K562 (cell line): Measurements from ENCODE around the gene WBP1. TPM values are rescaled to one million over a fixed set of nuclear protein-coding genes. Genes with fewer than 3 reads are reported as not detected.
A peak's percentile ranks its signal among the peaks of the same experiment; 100 is the strongest.

ENCODE experiments used
- ATAC-seq: fragments of 200-7000 bp; cut with Tn5 transposase; 3 replicates; pipeline ENCODE4 v1.9.1; 2020; ENCODE audit warnings: moderate library complexity
- BruUV-seq: library from RNA; stranded (reverse); fragments of 400-500 nt; replicated peaks from 2 replicates; lab custom pipeline; 2021; lab: Mats Ljungman, UMichigan
- CTCF ChIA-PET: fragments of 300-600 bp; formaldehyde crosslinking; extraction: SDS; loops from one replicate; lab custom pipeline; 2021; ENCODE audit warnings: low intra/inter-chr PET ratio; lab: Yijun Ruan, JAX
- POLR2A ChIA-PET: fragments of 300-600, 350-650 bp; sonication (Branson Sonifier 250); formaldehyde crosslinking; extraction: SDS; loops from one replicate; lab custom pipeline; 2021; ENCODE audit warnings: antibody characterized with exemption, inconsistent platforms; lab: Yijun Ruan, JAX
- DNase-seq, 4 experiments: peaks; one replicate each; pipeline versions ENCODE4 v3.0.0 to v3.0.0-alpha.2; 2011 to 2018; ENCODE audit warnings: low spot score in 3 of 4, mixed read lengths in 3 of 4; ENCODE audit errors: extremely low read depth in 1 of 4
- FAIRE-seq: peaks from 2 replicates; lab custom pipeline; 2011; peaks lifted over from hg19 to GRCh38; lab: Jason Lieb, UNC
- H2AFZ ChIP-seq: 2 replicates; pipeline ENCODE4 v1.6.0; 2011; ENCODE audit warnings: low read depth, low read length, control low read depth, inconsistent platforms
- H3K27ac ChIP-seq: fragments of 200-600 bp; 3 replicates; pipeline ENCODE4 v1.8.0; 2011; ENCODE audit warnings: low read depth, mild to moderate bottlenecking, control low read depth, inconsistent platforms, low read length, moderate library complexity, mixed read lengths; ENCODE audit errors: extremely low read depth
- H3K27me3 ChIP-seq, 2 experiments: fragments of 300-600 bp in 1 of 2; 2 replicates in 1 of 2; 3 replicates in 1 of 2; pipeline versions ENCODE4 v1.6.0 to v1.8.0; 2011; ENCODE audit warnings: inconsistent platforms in 2 of 2, low read length in 2 of 2, mild to moderate bottlenecking in 1 of 2, mixed read lengths in 1 of 2, moderate library complexity in 1 of 2; ENCODE audit not compliant: control insufficient read depth in 2 of 2, insufficient read depth in 2 of 2
- H3K36me3 ChIP-seq: fragments of 300-600 bp; 3 replicates; pipeline ENCODE4 v1.8.0; 2011; ENCODE audit warnings: mild to moderate bottlenecking, low read length, inconsistent platforms; ENCODE audit not compliant: control insufficient read depth, insufficient read depth
- H3K4me1 ChIP-seq, 2 experiments: fragments of 200-600 bp in 1 of 2; replicated peaks in 1 of 2; 2 replicates in 1 of 2; 3 replicates in 1 of 2; pipeline versions ENCODE4 v1.5.1 to v1.8.0; 2011; ENCODE audit warnings: inconsistent platforms in 2 of 2, low read length in 2 of 2, mild to moderate bottlenecking in 1 of 2, mixed read lengths in 1 of 2, moderate library complexity in 1 of 2; ENCODE audit not compliant: control insufficient read depth in 2 of 2, insufficient read depth in 2 of 2
- H3K4me2 ChIP-seq: 2 replicates; pipeline ENCODE4 v1.6.1; 2011; ENCODE audit warnings: low read length, control low read depth, inconsistent platforms, mixed read lengths; ENCODE audit not compliant: insufficient read depth
- H3K4me3 ChIP-seq: fragments of 200-600 bp; sonication (generic), shearing (Covaris generic); 2 replicates; pipeline ENCODE4 v1.5.1; 2016; ENCODE audit warnings: control low read depth, inconsistent platforms
- H3K79me2 ChIP-seq: fragments of 200-600 bp; 3 replicates; pipeline ENCODE4 v1.8.0; 2011; ENCODE audit warnings: low read length, inconsistent platforms; ENCODE audit not compliant: control insufficient read depth, insufficient read depth
- H3K9ac ChIP-seq, 2 experiments: 2 replicates each; pipeline versions ENCODE4 v1.6.0 to v1.6.1; 2011; ENCODE audit warnings: low read depth in 2 of 2, low read length in 2 of 2, control low read depth in 1 of 2, inconsistent platforms in 1 of 2, mild to moderate bottlenecking in 1 of 2, mixed read lengths in 1 of 2; ENCODE audit not compliant: insufficient read depth in 1 of 2
- H3K9me1 ChIP-seq: one replicate; pipeline ENCODE4 v1.6.0; 2011; ENCODE audit warnings: inconsistent platforms, mild to moderate bottlenecking, low read length, moderate library complexity; ENCODE audit not compliant: control insufficient read depth, insufficient read depth
- H3K9me3 ChIP-seq: replicated peaks from 2 replicates; pipeline ENCODE4 v1.5.1; 2011; ENCODE audit warnings: low read depth, low read length, inconsistent platforms; ENCODE audit not compliant: control insufficient read depth, insufficient read depth
- H4K20me1 ChIP-seq: replicated peaks from 2 replicates; pipeline ENCODE4 v1.6.1; 2011; ENCODE audit warnings: low read length, inconsistent platforms, mixed read lengths; ENCODE audit not compliant: control insufficient read depth, insufficient read depth
- CBFA2T3 ChIP-seq: fragments of 450-650 bp; IDR thresholded peaks from 2 replicates; pipeline ENCODE4 v1.6.1; 2017
- FOS ChIP-seq: IDR thresholded peaks from 3 replicates; pipeline ENCODE4 v1.6.1; 2011; ENCODE audit not compliant: insufficient read length; ENCODE audit errors: extremely low read depth
- HBP1 ChIP-seq: fragments of 450-650 bp; formaldehyde crosslinking; IDR thresholded peaks from 2 replicates; pipeline ENCODE4 v1.4.0; 2022; ENCODE audit warnings: missing genetic modification characterization
- HNRNPL ChIP-seq: fragments of 200-400 bp; formaldehyde crosslinking; IDR thresholded peaks from 2 replicates; pipeline ENCODE4 v1.6.1; 2017; ENCODE audit warnings: low read depth, mild to moderate bottlenecking, low read length
- KDM2B ChIP-seq: fragments of 250-450 bp; sonication (Bioruptor Pico); IDR thresholded peaks from 2 replicates; pipeline ENCODE4 v1.8.0; 2021; ENCODE audit warnings: mild to moderate bottlenecking, moderate library complexity
- MAFG ChIP-seq: fragments of 450-650 bp; conservative IDR thresholded peaks from 2 replicates; pipeline ENCODE4 v1.6.1; 2016; ENCODE audit warnings: missing genetic modification characterization, missing compliant biosample characterization
- MCM7 ChIP-seq, 2 experiments: fragments of 450-650 bp; IDR thresholded peaks; 2 replicates each; pipeline ENCODE4 v1.6.1; 2016 to 2018
- SPI1 ChIP-seq: IDR thresholded peaks from 2 replicates; pipeline ENCODE4 v1.6.1; 2011; ENCODE audit warnings: low read depth, low read length, control low read depth, borderline replicate concordance
- THRAP3 ChIP-seq: fragments of 450-650 bp; IDR thresholded peaks from 2 replicates; pipeline ENCODE4 v1.6.1; 2016; ENCODE audit warnings: mild to moderate bottlenecking, inconsistent platforms, borderline replicate concordance
- ZBTB49 ChIP-seq: sonication (generic); formaldehyde crosslinking; IDR thresholded peaks from 2 replicates; pipeline ENCODE4 v1.8.0; 2022; ENCODE audit warnings: missing genetic modification reagents, mild to moderate bottlenecking, borderline replicate concordance
- ZNF121 ChIP-seq: sonication (generic); formaldehyde crosslinking; conservative IDR thresholded peaks from 2 replicates; pipeline ENCODE4 v1.8.0; 2022; ENCODE audit warnings: missing genetic modification reagents
- ZNF764 ChIP-seq: fragments of 250-450 bp; sonication (Bioruptor Pico); IDR thresholded peaks from 2 replicates; pipeline ENCODE4 v1.4.0; 2020; ENCODE audit warnings: low read depth, mild to moderate bottlenecking, moderate library complexity
- ZNF780A ChIP-seq: fragments of 250-450 bp; sonication (Bioruptor Pico); IDR thresholded peaks from 2 replicates; pipeline ENCODE4 v1.5.0; 2021; ENCODE audit warnings: mild to moderate bottlenecking
- WGBS: fragments of 100-300 bp; shearing (Covaris generic); methylation state at CpG from one replicate; pipeline ENCODE4 v1.1.6; 2016; ENCODE audit warnings: low coverage, mixed read lengths; ENCODE audit not compliant: insufficient coverage; ENCODE audit errors: missing lambda C conversion rate; 5-methylcytosine and 5-hydroxymethylcytosine counted together
- in situ Hi-C: fragments of 300-500 bp; cut with MboI; formaldehyde crosslinking; loops from 4 replicates; pipeline ENCODE4 v1.15.0; 2018; ENCODE audit warnings: inconsistent platforms, mixed read lengths
- intact Hi-C: fragments of 100-400 bp; cut with micrococcal nuclease; formaldehyde crosslinking; loops from 2 replicates; pipeline ENCODE4 v1.14.2; 2022
- polyA plus RNA-seq, 8 experiments: library from polyadenylated mRNA; depleted of rRNA in 4 of 8; stranded (reverse) in 5 of 8; unstranded in 3 of 8; fragments of >200 nt; fragmentation: Nextera tagmentation in 2 of 8; fragmentation: Illumina TruSeq in 1 of 8; extraction: Ambion mirVana in 2 of 8; extraction: Trizol in 1 of 8; gene quantifications; 2 replicates each; pipeline versions ENCODE4 v1.2.1 to v1.2.3, GENCODE V29; 2011 to 2014; ENCODE audit warnings: inconsistent platforms in 1 of 8, missing spikeins in 1 of 8
- total RNA-seq, 7 experiments: library from RNA; depleted of rRNA in 6 of 7; stranded (reverse); fragments of >200 nt in 6 of 7; fragmentation: Illumina TruSeq in 2 of 7; extraction: Trizol in 2 of 7; gene quantifications; 2 replicates each; pipeline versions ENCODE4 v1.2.1 to v1.2.3, GENCODE V29; 2011 to 2021; ENCODE audit warnings: low replicate concordance in 1 of 7
- TF ChIP-seq, protein P1 (sequence below): fragments of 250-450 bp; sonication (Bioruptor Pico); IDR thresholded peaks from 2 replicates; pipeline ENCODE4 v1.4.0; 2020

WBP1 gene
- total and polyA plus RNA-seq, 9 of the 15 experiments (the other 6 are each of a cell fraction or from before 2014, with no cell fraction given): 1.9 to 27.7 (median 14.2) TPM

DNA sequence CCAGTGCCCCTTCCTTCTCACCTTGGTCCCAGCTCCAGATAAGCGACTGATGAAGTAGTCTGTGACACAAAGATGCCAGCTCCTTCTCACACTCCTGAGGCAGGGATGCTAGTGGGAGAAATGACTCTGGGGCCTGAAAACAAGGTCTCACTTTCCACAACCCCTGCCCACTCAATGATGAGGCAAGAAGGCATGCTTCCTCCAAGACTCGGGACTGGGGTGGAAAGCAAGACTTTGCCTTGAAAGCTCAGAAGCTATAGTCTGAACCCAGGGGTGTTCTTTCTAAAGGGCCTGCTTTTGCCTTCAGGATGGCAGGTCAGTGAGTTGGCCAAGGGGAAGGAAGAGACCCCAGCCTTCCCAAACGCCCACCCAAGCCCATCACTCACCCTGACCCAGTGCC lies 23.2 kb downstream of the WBP1 start:
- Histone ChIP-seq H3K4me2 (peak overlapping the region; percentile 99), H3K9ac (peak overlapping the region; percentile 83 to 93), H3K9me3 (no peaks in the 10 kb centered on the region), H3K27ac (no peak overlapping the region), H3K9me1 (no peaks in the 10 kb centered on the region), H3K36me3 (peaks cover 29% of the 10 kb centered on the region), H3K27me3 (no peaks in the 10 kb centered on the region), H3K4me1 (peaks cover 8 to 23% of the 10 kb centered on the region in 2 experiments; a peak in 4 of 5 replicates), H3K4me3 (peak overlapping the region; percentile 86), H4K20me1 (no peaks in the 10 kb centered on the region; the same call in 1 of the 2 replicates), H3K79me2 (peaks cover 32% of the 10 kb centered on the region), H2AFZ (no peak overlapping the region)
- BruUV-seq: no TSS peak
- TF ChIP-seq ZNF780A (CRISPR knock-in tag): no peak
- TF ChIP-seq ZNF121 (CRISPR knock-in tag): no peak
- TF ChIP-seq CBFA2T3: no peak
- TF ChIP-seq SPI1: no peak
- no peak for TF ChIP-seq MCM7 (IDR thresholded peaks at IDR 0.05)
- TF ChIP-seq MAFG: no peak
- TF ChIP-seq KDM2B (CRISPR knock-in tag): no peak
- no peak for TF ChIP-seq ZNF764 (CRISPR knock-in tag)
- TF ChIP-seq, protein P1, sequence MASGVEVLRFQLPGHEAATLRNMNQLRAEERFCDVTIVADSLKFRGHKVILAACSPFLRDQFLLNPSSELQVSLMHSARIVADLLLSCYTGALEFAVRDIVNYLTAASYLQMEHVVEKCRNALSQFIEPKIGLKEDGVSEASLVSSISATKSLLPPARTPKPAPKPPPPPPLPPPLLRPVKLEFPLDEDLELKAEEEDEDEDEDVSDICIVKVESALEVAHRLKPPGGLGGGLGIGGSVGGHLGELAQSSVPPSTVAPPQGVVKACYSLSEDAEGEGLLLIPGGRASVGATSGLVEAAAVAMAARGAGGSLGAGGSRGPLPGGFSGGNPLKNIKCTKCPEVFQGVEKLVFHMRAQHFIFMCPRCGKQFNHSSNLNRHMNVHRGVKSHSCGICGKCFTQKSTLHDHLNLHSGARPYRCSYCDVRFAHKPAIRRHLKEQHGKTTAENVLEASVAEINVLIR (CRISPR knock-in tag): no peak
- no peak for TF ChIP-seq HBP1
- TF ChIP-seq THRAP3: no peak
- no peak for TF ChIP-seq FOS
- no peak for TF ChIP-seq HNRNPL
- no peak for TF ChIP-seq ZBTB49 (CRISPR knock-in tag)
- in situ Hi-C loops (no loop called here), intact Hi-C loops (no loop called here)
- DNase-seq (no peak), FAIRE-seq (no peak), ATAC-seq (no peak)
- CTCF ChIA-PET: no interaction called here
- WGBS: 57% methylated on average over 3 of the region's 3 CpGs
- POLR2A ChIA-PET: interaction anchor here (0.7 to 3.9 kb wide), 10 partner anchors 8 to 275 kb away, joined by 3 to 28 read pairs (median 4); partner anchors contain the start of genes MRPL53 and WBP1
